ENCODE data around the gene KAT6B. TPM values are rescaled to one million over a fixed set of nuclear protein-coding genes. Genes with fewer than 3 reads are reported as not detected.

Gene KAT6B
- polyA plus RNA-seq, 1 donor from 2014 or later = 11.5 TPM

DNA sequence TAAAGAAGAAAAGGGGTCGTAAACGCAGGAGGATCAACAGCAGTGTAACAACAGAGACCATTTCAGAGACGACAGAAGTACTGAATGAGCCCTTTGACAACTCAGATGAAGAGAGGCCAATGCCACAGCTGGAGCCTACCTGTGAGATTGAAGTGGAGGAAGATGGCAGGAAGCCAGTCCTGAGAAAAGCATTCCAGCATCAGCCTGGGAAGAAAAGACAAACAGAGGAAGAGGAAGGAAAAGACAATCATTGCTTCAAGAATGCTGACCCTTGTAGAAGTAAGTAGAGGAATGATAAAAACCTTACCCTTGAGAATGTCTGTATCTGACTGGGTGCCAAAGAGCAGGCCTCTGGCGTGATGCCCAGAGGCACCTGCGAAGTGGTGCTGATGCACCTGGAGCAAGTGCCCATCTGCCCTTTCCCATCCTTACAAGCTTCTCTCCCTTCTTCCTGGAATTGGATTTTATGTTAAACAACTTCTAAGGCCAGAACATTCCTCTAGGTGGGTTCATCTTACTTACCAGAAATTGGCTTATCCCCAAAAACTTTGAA is 198.6 kb downstream of the KAT6B start:
- no peak overlapping the region for H3K4me3 ChIP-seq (ENCODE audit: low read length)
- no peaks in the 10 kb centered on the region for H3K27me3 ChIP-seq (ENCODE audit: insufficient read depth, low read depth, low read length)
- peaks cover 13% of the 10 kb centered on the region for H3K36me3 ChIP-seq (ENCODE audit: insufficient read depth, low read length)
- TF ChIP-seq MXI1 (conservative IDR thresholded peaks at IDR 0.05; ENCODE audit: poor library complexity, severe bottlenecking) (no peak), RAD21 (conservative IDR thresholded peaks at IDR 0.05) (no peak), EZH2 (IDR thresholded peaks at IDR 0.05; ENCODE audit: borderline replicate concordance, insufficient read depth, low read length, poor library complexity, severe bottlenecking) (no peak), EP300 (conservative IDR thresholded peaks at IDR 0.05; ENCODE audit: poor library complexity, severe bottlenecking) (no peak), POLR2AphosphoS5 (IDR thresholded peaks at IDR 0.05) (no peak), SMC3 (conservative IDR thresholded peaks at IDR 0.05; ENCODE audit: poor library complexity) (no peak)
- TF ChIP-seq, protein P1, sequence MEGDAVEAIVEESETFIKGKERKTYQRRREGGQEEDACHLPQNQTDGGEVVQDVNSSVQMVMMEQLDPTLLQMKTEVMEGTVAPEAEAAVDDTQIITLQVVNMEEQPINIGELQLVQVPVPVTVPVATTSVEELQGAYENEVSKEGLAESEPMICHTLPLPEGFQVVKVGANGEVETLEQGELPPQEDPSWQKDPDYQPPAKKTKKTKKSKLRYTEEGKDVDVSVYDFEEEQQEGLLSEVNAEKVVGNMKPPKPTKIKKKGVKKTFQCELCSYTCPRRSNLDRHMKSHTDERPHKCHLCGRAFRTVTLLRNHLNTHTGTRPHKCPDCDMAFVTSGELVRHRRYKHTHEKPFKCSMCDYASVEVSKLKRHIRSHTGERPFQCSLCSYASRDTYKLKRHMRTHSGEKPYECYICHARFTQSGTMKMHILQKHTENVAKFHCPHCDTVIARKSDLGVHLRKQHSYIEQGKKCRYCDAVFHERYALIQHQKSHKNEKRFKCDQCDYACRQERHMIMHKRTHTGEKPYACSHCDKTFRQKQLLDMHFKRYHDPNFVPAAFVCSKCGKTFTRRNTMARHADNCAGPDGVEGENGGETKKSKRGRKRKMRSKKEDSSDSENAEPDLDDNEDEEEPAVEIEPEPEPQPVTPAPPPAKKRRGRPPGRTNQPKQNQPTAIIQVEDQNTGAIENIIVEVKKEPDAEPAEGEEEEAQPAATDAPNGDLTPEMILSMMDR (IDR thresholded peaks at IDR 0.05; ENCODE audit: poor library complexity, severe bottlenecking) = no peak
- TF ChIP-seq, protein P2, sequence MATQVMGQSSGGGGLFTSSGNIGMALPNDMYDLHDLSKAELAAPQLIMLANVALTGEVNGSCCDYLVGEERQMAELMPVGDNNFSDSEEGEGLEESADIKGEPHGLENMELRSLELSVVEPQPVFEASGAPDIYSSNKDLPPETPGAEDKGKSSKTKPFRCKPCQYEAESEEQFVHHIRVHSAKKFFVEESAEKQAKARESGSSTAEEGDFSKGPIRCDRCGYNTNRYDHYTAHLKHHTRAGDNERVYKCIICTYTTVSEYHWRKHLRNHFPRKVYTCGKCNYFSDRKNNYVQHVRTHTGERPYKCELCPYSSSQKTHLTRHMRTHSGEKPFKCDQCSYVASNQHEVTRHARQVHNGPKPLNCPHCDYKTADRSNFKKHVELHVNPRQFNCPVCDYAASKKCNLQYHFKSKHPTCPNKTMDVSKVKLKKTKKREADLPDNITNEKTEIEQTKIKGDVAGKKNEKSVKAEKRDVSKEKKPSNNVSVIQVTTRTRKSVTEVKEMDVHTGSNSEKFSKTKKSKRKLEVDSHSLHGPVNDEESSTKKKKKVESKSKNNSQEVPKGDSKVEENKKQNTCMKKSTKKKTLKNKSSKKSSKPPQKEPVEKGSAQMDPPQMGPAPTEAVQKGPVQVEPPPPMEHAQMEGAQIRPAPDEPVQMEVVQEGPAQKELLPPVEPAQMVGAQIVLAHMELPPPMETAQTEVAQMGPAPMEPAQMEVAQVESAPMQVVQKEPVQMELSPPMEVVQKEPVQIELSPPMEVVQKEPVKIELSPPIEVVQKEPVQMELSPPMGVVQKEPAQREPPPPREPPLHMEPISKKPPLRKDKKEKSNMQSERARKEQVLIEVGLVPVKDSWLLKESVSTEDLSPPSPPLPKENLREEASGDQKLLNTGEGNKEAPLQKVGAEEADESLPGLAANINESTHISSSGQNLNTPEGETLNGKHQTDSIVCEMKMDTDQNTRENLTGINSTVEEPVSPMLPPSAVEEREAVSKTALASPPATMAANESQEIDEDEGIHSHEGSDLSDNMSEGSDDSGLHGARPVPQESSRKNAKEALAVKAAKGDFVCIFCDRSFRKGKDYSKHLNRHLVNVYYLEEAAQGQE (IDR thresholded peaks at IDR 0.05; ENCODE audit: borderline replicate concordance) = no peak
- no peak overlapping the region for H2AFZ ChIP-seq (ENCODE audit: low read depth, low read length)
- H3K79me2 ChIP-seq (replicated peaks; ENCODE audit: insufficient read depth, low read length) = no peaks in the 10 kb centered on the region
- H3K9ac ChIP-seq (ENCODE audit: low read length) = no peak overlapping the region
- H3K27ac ChIP-seq (ENCODE audit: low read length) = no peak overlapping the region
- H4K20me1 ChIP-seq (ENCODE audit: insufficient read depth) = no peaks in the 10 kb centered on the region
- H3F3A ChIP-seq (ENCODE audit: insufficient read depth, low read length, poor library complexity, severe bottlenecking) = no peaks in the 10 kb centered on the region
- no peaks in the 10 kb centered on the region for H3K9me2 ChIP-seq (ENCODE audit: insufficient read depth, low read length)
- H3K4me2 ChIP-seq (ENCODE audit: low read length) = no peak overlapping the region
- no peaks in the 10 kb centered on the region for H3K9me3 ChIP-seq (ENCODE audit: low read length)

DNA sequence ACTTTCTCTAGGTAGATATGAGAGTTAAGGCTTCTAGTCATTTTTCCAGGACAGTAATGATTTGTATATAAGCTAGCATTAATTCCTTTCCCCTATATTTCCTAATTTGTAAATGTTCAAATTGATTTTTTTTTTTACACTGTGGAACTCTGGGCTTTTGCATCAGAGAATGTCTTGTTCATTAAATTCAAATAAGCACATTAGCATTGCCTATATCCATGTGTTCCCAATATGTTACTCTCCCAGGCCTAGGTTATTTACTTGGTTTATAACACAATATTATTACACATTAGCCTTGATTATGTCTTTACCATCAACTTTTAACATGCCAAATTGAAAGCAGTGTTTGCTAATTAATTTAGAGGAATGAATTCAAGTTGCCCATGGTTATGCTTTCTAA is 201.6 kb downstream of the KAT6B start:
- Histone ChIP-seq H3K9me2 (ENCODE audit: insufficient read depth, low read length) (no peaks in the 10 kb centered on the region), H2AFZ (ENCODE audit: low read depth, low read length) (no peak overlapping the region), H3K9me3 (ENCODE audit: low read length) (no peaks in the 10 kb centered on the region), H3K27me3 (ENCODE audit: insufficient read depth, low read depth, low read length) (no peaks in the 10 kb centered on the region), H4K20me1 (ENCODE audit: insufficient read depth) (no peaks in the 10 kb centered on the region), H3K79me2 (replicated peaks; ENCODE audit: insufficient read depth, low read length) (no peaks in the 10 kb centered on the region), H3K27ac (ENCODE audit: low read length) (no peak overlapping the region), H3F3A (ENCODE audit: insufficient read depth, low read length, poor library complexity, severe bottlenecking) (no peaks in the 10 kb centered on the region), H3K4me3 (ENCODE audit: low read length) (no peak overlapping the region), H3K4me2 (ENCODE audit: low read length) (no peak overlapping the region), H3K36me3 (ENCODE audit: insufficient read depth, low read length) (peaks cover 24% of the 10 kb centered on the region), H3K9ac (ENCODE audit: low read length) (no peak overlapping the region)
- TF ChIP-seq, protein P1 (IDR thresholded peaks at IDR 0.05; ENCODE audit: poor library complexity, severe bottlenecking) = no peak
- TF ChIP-seq EZH2 (IDR thresholded peaks at IDR 0.05; ENCODE audit: borderline replicate concordance, insufficient read depth, low read length, poor library complexity, severe bottlenecking) (no peak), RAD21 (conservative IDR thresholded peaks at IDR 0.05) (no peak), POLR2AphosphoS5 (IDR thresholded peaks at IDR 0.05) (no peak), SMC3 (conservative IDR thresholded peaks at IDR 0.05; ENCODE audit: poor library complexity) (no peak), EP300 (conservative IDR thresholded peaks at IDR 0.05; ENCODE audit: poor library complexity, severe bottlenecking) (no peak), MXI1 (conservative IDR thresholded peaks at IDR 0.05; ENCODE audit: poor library complexity, severe bottlenecking) (no peak), TAF1 (IDR thresholded peaks at IDR 0.05; ENCODE audit: low read depth) (no peak)
- TF ChIP-seq, protein P2 (IDR thresholded peaks at IDR 0.05; ENCODE audit: borderline replicate concordance) = no peak
